ENCODE data around the gene IFNA21. TPM values are rescaled to one million over a fixed set of nuclear protein-coding genes. Genes with fewer than 3 reads are reported as not detected.
A peak's percentile ranks its signal among the peaks of the same experiment; 100 is the strongest.
"Not testable (repeated sequence)": the region's sequence is repeated elsewhere in the genome, so short reads cannot be mapped to it uniquely, and the experiment has no call there.

IFNA21 gene
- total RNA-seq, 2 experiments from 2014 or later = not detected

DNA sequence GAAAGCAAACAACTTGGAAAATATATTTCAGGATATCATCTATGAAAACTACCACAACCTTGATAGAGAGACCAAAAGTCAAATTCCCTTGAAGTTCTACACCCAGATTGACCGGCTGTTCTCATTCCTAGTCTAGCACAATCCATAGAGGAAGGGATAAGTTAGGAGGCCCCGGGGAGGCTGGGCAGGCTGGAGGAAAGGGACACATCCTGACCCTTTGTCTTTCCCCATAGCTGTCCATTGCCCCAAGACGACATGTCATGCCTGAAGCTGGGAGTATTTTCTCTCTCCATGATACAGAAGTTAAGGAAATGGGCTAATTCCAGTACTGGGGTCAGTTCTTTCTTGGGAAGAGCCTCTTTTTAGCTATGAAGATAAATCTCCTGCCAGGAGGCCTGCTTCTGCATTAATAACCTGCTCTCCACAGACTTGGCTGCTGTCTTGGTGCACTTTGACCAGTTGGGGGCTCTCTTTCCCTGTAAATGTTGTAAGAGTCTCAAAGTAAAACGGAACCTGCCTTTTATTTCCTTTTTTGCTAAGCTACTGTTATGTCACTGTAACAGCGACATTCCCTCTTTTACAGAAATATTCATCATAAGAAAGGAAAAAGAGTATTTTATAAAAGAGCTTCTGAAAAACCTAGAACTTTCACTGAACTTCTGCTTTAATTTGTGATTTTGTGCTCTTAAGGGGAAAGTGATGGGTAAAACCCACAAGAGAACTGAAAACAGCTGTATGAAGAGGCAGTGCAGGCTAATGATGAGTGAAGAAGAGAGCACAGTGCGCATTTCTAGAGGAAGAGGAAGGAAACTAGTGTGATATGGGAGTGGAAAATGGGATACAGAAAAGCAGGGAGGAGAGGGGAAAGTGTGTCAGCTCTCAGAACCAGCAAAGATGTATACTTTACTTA is 28.7 kb upstream of the IFNA21 start:
- intact Hi-C loops (cut with DNase I, micrococcal nuclease) = loop anchor here in 1 of 2 experiments (10.0 kb wide), 1 partner anchor 200 kb away; no protein-coding TSS in a partner anchor

DNA sequence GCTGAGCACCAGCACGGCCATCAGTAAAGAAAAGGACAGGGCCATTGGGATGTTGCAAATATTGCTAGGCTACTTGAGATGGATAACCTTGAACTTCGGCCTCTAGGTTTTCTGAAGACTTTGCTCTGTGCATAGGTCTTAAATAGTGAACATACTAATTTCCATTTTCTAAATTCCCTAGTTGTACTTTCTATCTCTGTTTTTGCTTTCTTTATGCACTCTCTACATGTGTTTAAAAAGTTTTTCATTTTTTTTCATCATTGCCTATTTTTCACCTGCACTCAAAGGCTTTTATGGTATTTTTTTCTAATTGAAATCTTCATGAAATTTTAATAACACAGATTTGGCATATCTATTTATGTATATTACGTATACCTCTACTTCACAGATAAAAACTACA is 21.0 kb upstream of the IFNA21 start, which contains the start of gene IFNA4:
Gene IFNA4, minus strand, starts transcription at position 101 of the 400 bp plus-strand sequence. Its CDS starts 56 bp downstream, at position 45.
- POLR2A ChIA-PET; H3K27me3 Mint-ChIP-seq; CTCF ChIA-PET; H3K36me3 ChIP-seq (ENCODE audit: insufficient read depth, low read length); H3K9me3 ChIP-seq (ENCODE audit: control insufficient read depth in 1 of 2, insufficient read depth in 1 of 2, low read length in 2 of 2); H3K9me3 Mint-ChIP-seq; H3K4me1 Mint-ChIP-seq (ENCODE audit: low read depth); ATAC-seq (ENCODE audit: poor library complexity); H3K27ac Mint-ChIP-seq; DNase-seq; H3K4me1 ChIP-seq (ENCODE audit: insufficient read depth, low read length); H3K36me3 Mint-ChIP-seq (ENCODE audit: low read depth); H3K27me3 ChIP-seq (ENCODE audit: control insufficient read depth in 1 of 2, insufficient read depth in 2 of 2, low read length in 2 of 2); H3K4me3 ChIP-seq (ENCODE audit: low read length); intact Hi-C loops (cut with DNase I, micrococcal nuclease); H3K4me3 Mint-ChIP-seq; H3K27ac ChIP-seq (ENCODE audit: low read depth in 1 of 2, low read length in 2 of 2): not testable (repeated sequence)

More for the DNA sequence above, 28.7 kb upstream of the IFNA21 start:
- H3K36me3 Mint-ChIP-seq (ENCODE audit: low read depth); H3K27ac Mint-ChIP-seq; H3K9me3 Mint-ChIP-seq; H3K36me3 ChIP-seq (ENCODE audit: insufficient read depth, low read length); H3K27me3 ChIP-seq (ENCODE audit: control insufficient read depth in 1 of 2, insufficient read depth in 2 of 2, low read length in 2 of 2); H3K4me1 ChIP-seq (ENCODE audit: insufficient read depth, low read length); H3K4me3 ChIP-seq (ENCODE audit: low read length); H3K27ac ChIP-seq (ENCODE audit: low read depth in 1 of 2, low read length in 2 of 2); H3K27me3 Mint-ChIP-seq; H3K9me3 ChIP-seq (ENCODE audit: control insufficient read depth in 1 of 2, insufficient read depth in 1 of 2, low read length in 2 of 2); H3K4me1 Mint-ChIP-seq (ENCODE audit: low read depth): not testable (repeated sequence)
- TF ChIP-seq, protein P1, sequence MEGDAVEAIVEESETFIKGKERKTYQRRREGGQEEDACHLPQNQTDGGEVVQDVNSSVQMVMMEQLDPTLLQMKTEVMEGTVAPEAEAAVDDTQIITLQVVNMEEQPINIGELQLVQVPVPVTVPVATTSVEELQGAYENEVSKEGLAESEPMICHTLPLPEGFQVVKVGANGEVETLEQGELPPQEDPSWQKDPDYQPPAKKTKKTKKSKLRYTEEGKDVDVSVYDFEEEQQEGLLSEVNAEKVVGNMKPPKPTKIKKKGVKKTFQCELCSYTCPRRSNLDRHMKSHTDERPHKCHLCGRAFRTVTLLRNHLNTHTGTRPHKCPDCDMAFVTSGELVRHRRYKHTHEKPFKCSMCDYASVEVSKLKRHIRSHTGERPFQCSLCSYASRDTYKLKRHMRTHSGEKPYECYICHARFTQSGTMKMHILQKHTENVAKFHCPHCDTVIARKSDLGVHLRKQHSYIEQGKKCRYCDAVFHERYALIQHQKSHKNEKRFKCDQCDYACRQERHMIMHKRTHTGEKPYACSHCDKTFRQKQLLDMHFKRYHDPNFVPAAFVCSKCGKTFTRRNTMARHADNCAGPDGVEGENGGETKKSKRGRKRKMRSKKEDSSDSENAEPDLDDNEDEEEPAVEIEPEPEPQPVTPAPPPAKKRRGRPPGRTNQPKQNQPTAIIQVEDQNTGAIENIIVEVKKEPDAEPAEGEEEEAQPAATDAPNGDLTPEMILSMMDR (IDR thresholded peaks at IDR 0.05) = peak; percentile 48
- POLR2A ChIA-PET = interaction anchor here (0.6 to 0.9 kb wide), 2 partner anchors 201 to 1193 kb away, joined by 3 to 4 read pairs; no protein-coding TSS in a partner anchor
- DNase-seq (peak in 6 of 14 experiments; percentile 20 to 68 (median 38)), ATAC-seq (ENCODE audit: poor library complexity) (peak; percentile 88)
- CTCF ChIA-PET = interaction anchor here (0.7 to 1.6 kb wide), 6 partner anchors 9 to 344 kb away, joined by 3 to 6 read pairs (median 4); partner anchors contain the start of gene IFNA21
- H3K4me3 Mint-ChIP-seq = peak overlapping the region; percentile 11

DNA sequence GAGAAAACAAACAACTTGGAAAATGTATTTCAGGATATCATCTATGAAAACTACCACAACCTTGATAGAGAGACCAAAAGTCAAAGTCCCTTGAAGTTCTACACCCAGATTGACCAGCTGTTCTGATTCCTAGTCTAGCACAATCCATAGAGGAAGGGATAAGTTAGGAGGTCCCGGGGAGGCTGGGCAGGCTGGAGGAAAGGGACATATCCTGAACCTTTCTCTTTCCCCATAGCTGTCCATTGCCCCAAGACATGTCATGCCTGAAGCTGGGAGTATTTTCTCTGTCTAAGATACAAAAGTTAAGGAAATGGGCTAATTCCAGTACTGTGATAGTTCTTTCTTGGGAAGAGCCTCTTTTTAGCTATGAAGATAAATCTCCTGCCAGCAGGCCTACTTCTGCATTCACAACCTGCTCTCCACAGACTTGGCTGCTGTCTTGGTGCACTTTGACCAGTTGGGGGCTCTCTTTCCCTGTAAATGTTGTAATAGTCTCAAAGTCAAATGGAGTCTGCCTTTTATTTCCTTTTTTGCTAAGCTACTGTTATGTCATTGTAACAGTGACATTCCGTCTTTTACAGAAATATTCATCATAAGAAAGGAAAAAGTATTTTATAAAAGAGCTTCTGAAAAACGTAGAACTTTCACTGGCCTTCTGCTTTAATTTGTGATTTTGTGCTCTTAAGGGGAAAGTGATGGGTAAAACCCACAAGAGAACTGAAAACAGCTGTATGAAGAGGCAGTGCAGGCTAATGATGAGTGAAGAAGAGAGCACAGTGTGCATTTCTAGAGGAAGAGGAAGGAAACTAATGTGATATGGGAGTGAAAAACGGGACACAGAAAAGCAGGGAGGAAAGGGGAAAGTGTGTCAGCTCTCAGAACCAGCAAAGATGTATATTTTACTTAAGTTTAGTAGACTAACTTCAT is 16.6 kb upstream of the IFNA21 start:
- H3K27me3 Mint-ChIP-seq; H3K27me3 ChIP-seq (ENCODE audit: control insufficient read depth in 1 of 2, insufficient read depth in 2 of 2, low read length in 2 of 2); H3K36me3 ChIP-seq (ENCODE audit: insufficient read depth, low read length); H3K36me3 Mint-ChIP-seq (ENCODE audit: low read depth); H3K4me3 Mint-ChIP-seq; H3K4me1 Mint-ChIP-seq (ENCODE audit: low read depth); H3K4me1 ChIP-seq (ENCODE audit: insufficient read depth, low read length); intact Hi-C loops (cut with DNase I, micrococcal nuclease); H3K4me3 ChIP-seq (ENCODE audit: low read length); H3K27ac Mint-ChIP-seq; H3K9me3 ChIP-seq (ENCODE audit: control insufficient read depth in 1 of 2, insufficient read depth in 1 of 2, low read length in 2 of 2); H3K9me3 Mint-ChIP-seq; H3K27ac ChIP-seq (ENCODE audit: low read depth in 1 of 2, low read length in 2 of 2): not testable (repeated sequence)
- CTCF ChIA-PET = interaction anchor here (1.2 to 1.7 kb wide), 3 partner anchors 9 to 21 kb away, joined by 3 to 6 read pairs (median 6); no protein-coding TSS in a partner anchor
- peak; percentile 84 for ATAC-seq (ENCODE audit: poor library complexity)
- TF ChIP-seq, protein P1 (IDR thresholded peaks at IDR 0.05) = peak; percentile 60
- POLR2A ChIA-PET = interaction anchor here (0.6 to 0.7 kb wide), 3 partner anchors 9 to 764 kb away, joined by 3 to 4 read pairs (median 3); no protein-coding TSS in a partner anchor
- DNase-seq = peak in 5 of 14 experiments; percentile 5 to 54 (median 39)

Data from CD4-positive, alpha-beta T cell (primary cell).